GM18519 (cell line): ENCODE results near the gene PLSCR2.
"Not testable (repeated sequence)": the region's sequence is repeated elsewhere in the genome, so short reads cannot be mapped to it uniquely, and the experiment has no call there.

Experiments used
- ATAC-seq: cut with Tn5 transposase; IDR thresholded peaks from one replicate; pipeline ENCODE4 v1.9.1; 2021; ENCODE audit warnings: mild to moderate bottlenecking, moderate library complexity; ENCODE audit not compliant: unreplicated experiment, low FRiP score

PLSCR2 gene

GRCh38 chr3:146491303-146491702 lies 21.9 kb upstream of the PLSCR2 start:
- ATAC-seq, result no peak

- ATAC-seq, result no peak
Observed at GRCh38 chr3:146485297-146485696, 15.9 kb upstream of the PLSCR2 start.

GRCh38 chr3:146476094-146476740 lies 6.9 kb upstream of the PLSCR2 start:
- ATAC-seq, result no peak

- ATAC-seq, result not testable (repeated sequence)
Observed at GRCh38 chr3:146474976-146475375, 5.6 kb upstream of the PLSCR2 start.

GRCh38 chr3:146473726-146474125 lies 4.4 kb upstream of the PLSCR2 start:
- ATAC-seq, result no peak

GRCh38 chr3:146472611-146473010 lies 3.2 kb upstream of the PLSCR2 start:
- no peak for ATAC-seq

GRCh38 chr3:146471012-146471411 lies 1.7 kb upstream of the PLSCR2 start:
- no peak for ATAC-seq

GRCh38 chr3:146470425-146470990 lies 1.1 kb upstream of the PLSCR2 start:
- no peak for ATAC-seq

GRCh38 chr3:146468671-146469149 lies 651 bp downstream of the PLSCR2 start:
- no peak for ATAC-seq

- no peak for ATAC-seq
Observed at GRCh38 chr3:146468234-146468633, 1.1 kb downstream of the PLSCR2 start.

GRCh38 chr3:146466604-146467003 lies 2.8 kb downstream of the PLSCR2 start:
- ATAC-seq, result no peak

GRCh38 chr3:146465693-146466465 lies 3.5 kb downstream of the PLSCR2 start:
- ATAC-seq, result no peak

- ATAC-seq, result no peak
Observed at GRCh38 chr3:146464783-146465182, 4.6 kb downstream of the PLSCR2 start.

- no peak for ATAC-seq
Observed at GRCh38 chr3:146464005-146464595, 5.3 kb downstream of the PLSCR2 start.

GRCh38 chr3:146454796-146455195 lies 14.6 kb downstream of the PLSCR2 start:
- ATAC-seq, result no peak

GRCh38 chr3:146449613-146450012 lies 19.7 kb downstream of the PLSCR2 start:
- ATAC-seq, result no peak

GRCh38 chr3:146449076-146449475 lies 20.3 kb downstream of the PLSCR2 start:
- ATAC-seq, result no peak

- ATAC-seq, result no peak
Observed at GRCh38 chr3:146446026-146446425, 23.3 kb downstream of the PLSCR2 start.

GRCh38 chr3:146440310-146440709 lies 29.1 kb downstream of the PLSCR2 start:
- ATAC-seq, result not testable (repeated sequence)

GRCh38 chr3:146432066-146432465 lies 37.3 kb downstream of the PLSCR2 start:
- no peak for ATAC-seq

GRCh38 chr3:146431240-146431639 lies 38.1 kb downstream of the PLSCR2 start:
- no peak for ATAC-seq
